Epidermal melanocyte (primary cell): ENCODE data around the gene SHFL.

Source experiments
- DNase-seq: peaks from one replicate; pipeline ENCODE4 v3.0.0; 2011; ENCODE audit warnings: low spot score; ENCODE audit not compliant: insufficient read length

Gene SHFL

DNA sequence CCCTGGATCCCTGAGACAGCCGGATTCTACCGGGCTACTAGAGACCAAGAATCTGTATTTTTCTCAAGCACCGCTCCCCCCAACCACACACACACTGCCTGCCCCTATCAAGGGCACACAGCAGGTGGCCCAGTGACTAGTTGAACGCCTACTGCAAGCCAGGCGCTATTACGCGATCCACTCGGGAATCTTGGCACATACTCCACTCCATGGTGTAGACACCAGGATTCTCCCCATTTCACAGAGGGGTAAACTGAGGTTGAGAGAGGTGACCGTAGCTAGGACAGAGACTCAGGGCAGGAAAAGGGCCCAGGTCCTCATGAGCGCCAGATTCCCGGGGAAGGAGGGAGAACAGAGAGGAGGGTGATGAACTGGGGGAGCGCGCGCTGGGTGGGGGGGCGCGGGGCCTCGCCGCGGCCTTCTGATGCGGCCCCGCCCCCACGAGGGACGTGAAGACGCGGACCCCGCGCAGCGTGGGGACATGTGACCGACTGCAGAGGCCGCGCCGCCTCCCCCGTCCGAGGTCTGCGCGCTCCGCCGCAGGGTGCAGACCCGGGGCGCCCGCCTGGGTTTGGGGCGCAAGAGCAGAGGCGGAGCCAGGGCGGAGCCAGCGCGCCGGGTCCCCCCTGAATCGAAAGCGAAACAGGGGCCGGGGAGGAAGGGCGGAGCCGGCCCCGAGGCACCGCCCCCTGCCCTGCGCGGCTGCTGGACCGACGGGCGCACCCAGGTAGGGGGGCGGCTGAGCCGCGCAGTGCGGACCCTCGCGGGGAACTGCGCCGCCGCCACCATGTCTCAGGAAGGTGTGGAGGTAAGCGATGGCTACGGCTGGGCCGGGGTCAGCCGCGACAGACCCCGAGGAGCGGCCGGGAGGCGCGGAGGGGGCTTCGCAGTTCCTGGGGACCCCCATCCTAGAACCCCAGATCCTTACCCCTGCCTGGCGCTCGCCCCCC lies at the start of gene SHFL:
Gene SHFL, plus strand, starts transcription at position 677 of the 950 bp plus-strand sequence. Its CDS starts 111 bp downstream, at position 788.
- DNase-seq: peak; percentile 64

DNA sequence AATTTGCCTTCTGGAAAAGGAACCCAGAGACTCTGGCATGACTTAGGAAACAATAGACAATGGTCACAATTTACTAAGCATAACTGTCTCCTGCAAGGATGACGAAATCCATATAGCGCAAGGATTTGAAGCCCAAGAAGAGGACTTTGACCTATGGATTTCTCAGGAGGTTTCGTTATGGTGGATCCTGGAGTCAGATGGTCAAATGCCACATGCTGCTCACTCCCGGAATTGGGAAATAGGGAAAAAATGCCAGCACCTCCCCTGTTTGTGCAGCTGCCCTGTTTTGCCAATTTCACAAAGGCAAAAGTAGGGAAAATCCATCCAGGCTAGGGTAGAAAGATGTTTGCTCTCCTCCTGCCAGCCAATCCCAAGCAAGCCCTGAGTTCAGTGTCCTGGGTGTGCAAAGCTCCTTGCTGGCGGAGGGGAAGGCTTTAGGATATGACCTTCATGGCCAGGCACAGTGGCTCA lies 49.5 kb upstream of the SHFL start:
- no peak for DNase-seq

- no peak for DNase-seq
Measured at GRCh38 chr19:10037367-10037766, 48.8 kb upstream of the SHFL start.

GRCh38 chr19:10037809-10038208 lies 48.3 kb upstream of the SHFL start:
- no peak for DNase-seq

DNA sequence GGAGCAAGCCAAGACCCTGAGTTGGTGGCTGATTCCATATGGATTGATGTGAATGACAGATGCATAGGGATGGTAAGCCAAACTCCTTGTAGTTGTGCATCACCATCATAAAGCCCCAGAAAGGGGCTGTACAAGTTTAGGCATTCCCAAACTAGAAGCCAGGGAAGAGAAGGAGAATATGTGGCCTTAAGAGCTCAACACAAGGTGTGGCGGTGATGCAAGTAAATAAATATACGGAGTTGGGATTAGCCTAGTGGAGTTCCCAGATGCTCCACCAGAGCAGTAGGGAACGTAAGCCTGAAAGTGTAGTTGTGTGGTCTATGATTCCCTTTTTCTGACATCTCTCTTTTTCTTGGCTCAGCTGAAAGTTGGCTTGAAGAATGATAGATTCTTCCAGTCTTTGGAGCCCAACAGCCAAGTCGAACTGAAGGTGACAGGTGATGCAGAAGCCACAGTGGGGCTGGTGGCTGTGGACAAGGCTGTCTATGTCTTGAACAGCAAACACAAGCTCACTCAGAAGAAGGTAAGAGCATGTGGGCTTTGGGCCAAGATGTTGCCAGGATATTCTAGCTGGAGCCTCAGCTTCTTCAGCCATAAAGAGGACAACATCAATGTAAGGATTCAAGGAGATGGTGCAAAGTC lies 42.7 kb upstream of the SHFL start:
- no peak for DNase-seq

GRCh38 chr19:10044390-10044789 lies 41.7 kb upstream of the SHFL start:
- DNase-seq: no peak

DNA sequence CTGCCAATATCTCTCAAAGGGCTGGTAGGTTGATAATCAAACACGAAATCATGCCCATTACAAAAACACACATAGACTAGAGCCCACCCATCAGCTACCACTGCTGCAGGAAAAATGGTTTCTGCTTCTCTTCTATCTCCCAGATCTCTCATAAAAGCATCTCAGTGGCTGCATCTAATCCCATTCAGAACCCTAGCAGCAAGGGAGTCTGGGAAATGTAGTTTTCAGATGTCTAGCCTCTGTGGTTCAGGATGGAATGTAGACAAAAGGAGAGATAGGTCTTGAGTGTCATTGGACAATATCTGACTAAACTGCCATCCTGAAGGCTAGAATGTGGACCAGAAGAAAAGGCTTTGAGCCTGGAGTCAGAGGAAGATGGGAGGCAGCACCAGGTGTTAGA lies 40.7 kb upstream of the SHFL start:
- DNase-seq: no peak

DNA sequence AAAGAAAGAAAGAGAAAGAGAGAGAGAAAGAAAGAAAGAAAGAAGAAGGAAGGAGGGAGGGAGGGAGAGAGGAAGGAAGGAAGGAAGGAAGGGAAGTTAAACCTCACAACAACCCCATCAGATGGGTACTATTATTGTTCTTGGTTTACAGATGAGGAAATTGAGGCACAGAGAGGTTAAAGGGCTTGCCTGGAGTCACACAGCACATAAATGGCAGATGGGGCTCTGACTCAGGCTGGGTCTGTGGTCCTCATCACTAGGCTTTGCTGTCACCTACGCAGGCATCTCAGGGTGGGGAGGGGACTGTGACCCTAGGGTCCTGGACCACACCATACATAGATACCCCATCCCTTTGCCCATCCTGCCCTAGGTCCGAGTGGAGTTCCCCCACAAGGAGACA lies 36.5 kb upstream of the SHFL start:
- DNase-seq: no peak

GRCh38 chr19:10052602-10053360 lies 33.3 kb upstream of the SHFL start:
- DNase-seq: no peak

DNA sequence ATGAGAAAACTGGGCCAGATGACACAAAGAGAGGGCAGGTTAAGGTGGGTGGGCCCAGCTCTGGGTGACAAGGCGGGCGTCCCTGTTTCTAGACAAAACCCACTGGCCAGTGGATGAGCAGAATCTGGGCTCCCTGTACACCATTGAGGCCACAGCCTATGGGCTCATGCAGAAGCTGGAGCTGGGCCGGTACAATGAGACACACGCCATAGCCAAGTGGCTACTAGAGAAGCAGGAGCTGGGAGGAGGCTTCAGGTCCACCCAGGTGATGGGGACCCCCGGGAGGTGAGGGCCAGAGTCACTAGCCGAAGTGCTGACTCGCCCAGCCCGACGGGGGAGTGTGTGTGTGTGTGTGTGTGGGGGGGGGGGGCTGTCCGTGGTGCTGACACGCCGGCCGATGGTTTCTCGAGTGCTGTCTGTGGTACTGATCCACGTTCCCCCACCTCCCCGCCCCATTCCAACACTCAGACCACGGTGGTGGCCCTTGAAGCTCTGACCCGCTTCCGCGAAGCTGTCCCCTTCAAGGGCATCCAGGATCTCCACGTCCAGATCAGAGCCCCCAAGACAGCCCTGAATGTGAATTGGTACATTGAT lies 24.3 kb upstream of the SHFL start:
- DNase-seq: no peak

DNA sequence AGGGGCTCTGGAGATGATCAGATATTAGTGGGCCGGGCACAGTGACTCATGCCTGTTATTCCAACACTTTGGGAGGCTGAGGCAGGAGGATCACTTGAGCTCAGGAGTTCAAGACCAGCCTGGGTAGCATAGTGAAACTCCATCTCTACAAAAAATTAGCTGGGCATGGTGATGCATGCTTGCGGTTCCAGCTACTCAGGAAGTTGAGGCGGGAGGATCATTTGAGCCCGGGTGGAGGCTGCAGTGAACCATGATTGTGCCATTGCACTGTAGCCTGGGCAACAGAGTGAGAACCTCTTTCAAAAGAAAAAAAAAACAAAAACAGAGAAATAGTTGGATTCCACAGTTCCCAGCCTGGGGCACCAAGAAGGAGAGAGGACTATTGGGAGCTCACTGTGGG lies 17.9 kb upstream of the SHFL start:
- no peak for DNase-seq

- DNase-seq: no peak
Measured at GRCh38 chr19:10069046-10069445, 17.1 kb upstream of the SHFL start.

DNA sequence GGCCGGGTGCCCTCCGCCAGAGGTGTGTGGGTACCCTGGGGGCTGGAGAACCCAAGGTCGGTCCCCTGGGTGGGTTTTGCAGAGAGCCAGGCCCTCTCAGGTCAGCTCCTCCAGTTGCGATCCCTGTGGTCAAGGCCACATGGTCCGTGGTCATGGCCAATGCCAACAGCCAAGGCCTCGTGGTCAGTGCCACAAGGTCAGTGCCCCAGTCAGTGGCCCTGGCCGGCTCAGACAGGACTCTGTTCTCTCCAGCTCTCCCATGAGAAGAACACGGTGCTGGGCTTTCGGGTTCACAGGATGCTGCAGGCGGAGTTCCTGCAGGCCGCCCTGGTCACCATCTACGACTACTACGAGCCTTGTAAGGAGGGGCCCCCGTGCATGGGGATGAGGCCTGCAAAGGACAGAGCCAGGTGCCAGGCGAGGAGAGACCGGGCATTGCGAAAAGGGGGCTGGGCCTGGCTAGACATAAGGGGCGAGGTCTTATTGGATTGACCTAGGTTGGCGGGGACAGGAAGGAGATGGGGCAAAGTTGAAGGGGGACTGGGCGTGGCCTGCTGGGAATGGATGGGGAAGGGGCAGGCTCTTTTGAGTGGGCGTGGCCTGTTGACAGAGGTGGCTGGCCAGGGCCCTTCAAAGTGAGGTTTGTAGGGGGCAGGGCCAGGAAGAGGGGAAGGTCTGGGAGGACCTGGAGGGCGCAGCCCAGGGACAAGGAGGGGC lies 15.2 kb upstream of the SHFL start:
- DNase-seq: no peak

- no peak for DNase-seq
Measured at GRCh38 chr19:10074153-10074552, 12.0 kb upstream of the SHFL start.

DNA sequence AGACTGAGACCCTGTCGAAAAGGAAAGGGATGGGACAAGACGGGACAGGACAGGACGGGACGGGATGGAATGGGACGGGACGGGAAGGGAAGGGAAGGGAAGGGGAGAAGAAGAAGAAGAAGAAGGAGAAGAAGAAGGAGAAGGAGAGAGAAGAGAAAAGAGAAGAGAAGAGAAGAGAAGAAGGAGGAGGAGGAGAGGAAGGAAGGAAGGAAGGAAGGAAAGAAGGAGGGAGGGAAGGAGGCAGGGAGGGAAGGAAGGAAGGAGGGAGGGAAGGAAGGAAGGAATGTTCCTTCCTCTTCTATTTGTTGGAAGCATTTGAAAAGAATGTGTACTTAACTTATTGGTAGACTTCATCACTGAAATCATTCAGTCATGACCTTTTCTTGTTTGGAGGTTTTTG lies 9.6 kb upstream of the SHFL start:
- DNase-seq: no peak

- no peak for DNase-seq
Measured at GRCh38 chr19:10078329-10078728, 7.8 kb upstream of the SHFL start.

- DNase-seq: no peak
Measured at GRCh38 chr19:10079031-10079453, 7.1 kb upstream of the SHFL start.

DNA sequence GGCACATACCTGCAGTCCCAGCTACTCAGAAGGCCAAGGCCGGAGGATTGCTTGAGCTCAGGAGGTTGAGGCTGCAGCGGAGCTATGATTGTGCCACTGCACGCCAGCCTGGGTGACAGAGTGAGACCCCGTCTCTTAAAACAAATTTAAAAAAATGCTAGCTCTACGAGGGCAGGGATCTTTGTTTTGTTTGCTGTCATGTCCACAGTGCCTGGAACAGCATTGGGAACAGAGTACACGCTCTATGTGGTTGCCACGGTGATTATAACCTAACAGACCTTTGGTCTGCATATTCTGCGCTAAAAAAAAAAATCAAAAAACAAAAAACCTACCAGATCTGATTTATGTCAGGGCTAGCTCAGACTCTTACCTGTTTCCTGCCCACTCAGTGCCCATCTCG lies 2.2 kb upstream of the SHFL start:
- no peak for DNase-seq

DNA sequence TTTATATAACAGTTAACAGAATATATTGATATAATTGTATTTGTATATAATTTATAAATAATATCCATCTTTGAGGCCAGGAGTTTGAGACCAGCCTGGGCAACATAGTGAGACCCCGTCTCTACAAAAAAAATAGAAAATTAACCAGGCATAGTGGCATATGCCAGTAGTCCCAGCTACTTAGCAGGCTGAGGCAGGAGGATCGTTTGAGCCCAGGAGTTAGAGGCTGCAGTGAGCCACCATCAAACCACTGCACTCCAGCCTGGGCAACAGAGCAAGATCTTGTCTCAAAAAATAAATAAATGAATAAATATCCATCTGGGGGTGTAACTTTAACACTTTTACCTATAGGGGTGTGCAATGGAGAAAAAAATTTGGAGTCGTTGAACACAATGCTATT lies 1.3 kb upstream of the SHFL start:
- no peak for DNase-seq

GRCh38 chr19:10086591-10087192 lies 575 bp downstream of the SHFL start:
- no peak for DNase-seq
